ENCODE results near the gene FAR1.

DNA sequence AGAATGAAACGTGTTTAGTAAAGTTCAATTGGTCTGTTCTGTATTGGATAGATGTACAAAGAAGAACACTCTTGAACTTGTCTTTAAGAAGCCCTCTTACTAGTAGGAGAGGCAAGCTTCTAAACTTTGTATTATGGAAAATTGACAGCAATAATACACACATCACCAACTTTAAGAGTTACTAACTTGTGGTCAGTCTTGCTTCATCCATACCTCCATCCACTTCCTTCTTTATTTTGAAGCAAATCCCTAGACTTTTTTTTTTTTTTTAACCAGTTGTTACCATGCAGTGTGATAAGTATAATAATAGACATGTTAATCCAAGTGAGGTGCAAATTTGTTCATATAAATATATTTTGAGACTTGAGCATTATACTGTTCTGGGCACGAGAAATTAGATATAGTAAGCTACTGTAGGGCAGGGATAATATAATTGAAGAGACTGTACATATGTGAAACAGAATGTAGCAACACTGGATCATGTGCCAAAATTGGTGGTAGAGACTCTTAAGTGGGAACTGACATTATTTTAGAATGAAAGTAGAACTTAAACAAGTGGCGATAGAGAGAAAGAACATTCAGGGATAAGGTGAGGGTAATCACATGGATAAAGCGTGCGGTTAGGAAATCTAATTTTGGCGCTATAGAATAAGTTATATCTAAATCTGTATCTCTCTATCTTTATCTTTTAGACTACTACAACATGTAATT is 6.5 kb downstream of the FAR1 start:
- TF ChIP-seq, protein P1, sequence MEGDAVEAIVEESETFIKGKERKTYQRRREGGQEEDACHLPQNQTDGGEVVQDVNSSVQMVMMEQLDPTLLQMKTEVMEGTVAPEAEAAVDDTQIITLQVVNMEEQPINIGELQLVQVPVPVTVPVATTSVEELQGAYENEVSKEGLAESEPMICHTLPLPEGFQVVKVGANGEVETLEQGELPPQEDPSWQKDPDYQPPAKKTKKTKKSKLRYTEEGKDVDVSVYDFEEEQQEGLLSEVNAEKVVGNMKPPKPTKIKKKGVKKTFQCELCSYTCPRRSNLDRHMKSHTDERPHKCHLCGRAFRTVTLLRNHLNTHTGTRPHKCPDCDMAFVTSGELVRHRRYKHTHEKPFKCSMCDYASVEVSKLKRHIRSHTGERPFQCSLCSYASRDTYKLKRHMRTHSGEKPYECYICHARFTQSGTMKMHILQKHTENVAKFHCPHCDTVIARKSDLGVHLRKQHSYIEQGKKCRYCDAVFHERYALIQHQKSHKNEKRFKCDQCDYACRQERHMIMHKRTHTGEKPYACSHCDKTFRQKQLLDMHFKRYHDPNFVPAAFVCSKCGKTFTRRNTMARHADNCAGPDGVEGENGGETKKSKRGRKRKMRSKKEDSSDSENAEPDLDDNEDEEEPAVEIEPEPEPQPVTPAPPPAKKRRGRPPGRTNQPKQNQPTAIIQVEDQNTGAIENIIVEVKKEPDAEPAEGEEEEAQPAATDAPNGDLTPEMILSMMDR (IDR thresholded peaks at IDR 0.05), result no peak
- no peak for TF ChIP-seq EP300 (IDR thresholded peaks at IDR 0.05)

Measured in esophagus muscularis mucosa (tissue), 3 donors.